Measurements from ENCODE around the gene CRMP1.

DNA sequence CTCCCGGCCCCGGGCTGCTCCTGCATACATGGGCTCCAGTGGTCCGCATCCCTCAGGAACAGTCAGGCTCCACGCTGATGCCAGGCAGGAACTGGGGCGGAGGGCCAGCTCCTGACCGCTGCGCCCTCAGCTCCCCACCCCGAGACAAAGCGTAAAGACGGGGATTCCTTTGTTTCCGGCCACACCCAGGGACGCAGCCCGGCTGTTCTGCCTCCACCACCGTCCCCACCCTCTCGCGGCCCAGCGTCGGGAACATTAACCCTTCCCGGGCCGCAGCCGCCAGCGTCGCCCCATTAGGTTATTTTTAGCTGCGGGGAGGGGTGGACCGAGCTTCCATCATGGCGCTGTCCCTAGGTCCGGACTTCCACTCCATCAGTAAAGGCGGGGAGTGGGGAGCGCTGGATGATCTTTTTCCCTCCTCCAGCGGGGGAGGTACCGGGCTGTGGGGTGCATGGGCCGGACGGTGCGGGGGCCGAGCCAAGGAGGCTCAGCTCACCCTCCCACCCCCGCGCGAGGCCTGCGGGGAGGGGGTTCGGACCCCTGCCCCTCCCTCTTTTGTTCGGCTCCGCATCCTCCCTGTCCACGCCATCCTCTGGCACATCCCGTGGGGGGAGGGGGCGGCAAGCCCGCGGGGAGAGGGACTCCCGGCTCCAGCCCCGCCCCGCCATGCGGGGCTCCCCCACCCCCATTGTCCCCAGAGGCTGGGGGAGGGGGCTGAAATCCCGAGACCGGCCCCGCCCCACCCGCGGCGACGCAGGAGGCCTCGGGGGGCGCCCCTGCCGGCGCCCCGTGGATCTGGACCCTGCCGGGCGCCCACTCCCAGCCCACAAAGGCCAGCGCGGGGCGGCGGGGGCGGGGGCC lies 5.3 kb downstream of the CRMP1 start:
- no peak for TF ChIP-seq POLR2A (IDR thresholded peaks at IDR 0.05)
- TF ChIP-seq, protein P1, sequence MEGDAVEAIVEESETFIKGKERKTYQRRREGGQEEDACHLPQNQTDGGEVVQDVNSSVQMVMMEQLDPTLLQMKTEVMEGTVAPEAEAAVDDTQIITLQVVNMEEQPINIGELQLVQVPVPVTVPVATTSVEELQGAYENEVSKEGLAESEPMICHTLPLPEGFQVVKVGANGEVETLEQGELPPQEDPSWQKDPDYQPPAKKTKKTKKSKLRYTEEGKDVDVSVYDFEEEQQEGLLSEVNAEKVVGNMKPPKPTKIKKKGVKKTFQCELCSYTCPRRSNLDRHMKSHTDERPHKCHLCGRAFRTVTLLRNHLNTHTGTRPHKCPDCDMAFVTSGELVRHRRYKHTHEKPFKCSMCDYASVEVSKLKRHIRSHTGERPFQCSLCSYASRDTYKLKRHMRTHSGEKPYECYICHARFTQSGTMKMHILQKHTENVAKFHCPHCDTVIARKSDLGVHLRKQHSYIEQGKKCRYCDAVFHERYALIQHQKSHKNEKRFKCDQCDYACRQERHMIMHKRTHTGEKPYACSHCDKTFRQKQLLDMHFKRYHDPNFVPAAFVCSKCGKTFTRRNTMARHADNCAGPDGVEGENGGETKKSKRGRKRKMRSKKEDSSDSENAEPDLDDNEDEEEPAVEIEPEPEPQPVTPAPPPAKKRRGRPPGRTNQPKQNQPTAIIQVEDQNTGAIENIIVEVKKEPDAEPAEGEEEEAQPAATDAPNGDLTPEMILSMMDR (IDR thresholded peaks at IDR 0.05 in 4 of 5, conservative IDR thresholded peaks at IDR 0.05 in 1 of 5), result no peak

Data from gastrocnemius medialis (tissue), 4 donors.